ENCODE measurements around the gene HMGN5.

Gene HMGN5

GRCh38 chrX:81206476-81206875 lies 4.8 kb upstream of the HMGN5 start:
- H3K4me3 ChIP-seq (ENCODE audit: low read length): no peak overlapping the region
- H3K36me3 ChIP-seq (ENCODE audit: control insufficient read depth, insufficient read depth, low read length, severe bottlenecking): no peaks in the 10 kb centered on the region
- no peaks in the 10 kb centered on the region for H3K27me3 ChIP-seq (replicated peaks; ENCODE audit: control insufficient read depth, insufficient read depth, low read length)
- H3K9ac ChIP-seq (ENCODE audit: low read length): no peak overlapping the region
- H3K9me3 ChIP-seq (ENCODE audit: control insufficient read depth, low read length): no peaks in the 10 kb centered on the region
- no peak for DNase-seq (ENCODE audit: low read depth)
- peaks cover 3% of the 10 kb centered on the region for H3K4me1 ChIP-seq (ENCODE audit: control insufficient read depth, insufficient read depth, low read length)

- no peaks in the 10 kb centered on the region for H3K27me3 ChIP-seq (replicated peaks; ENCODE audit: control insufficient read depth, insufficient read depth, low read length)
- H3K4me3 ChIP-seq (ENCODE audit: low read length): no peak overlapping the region
- no peaks in the 10 kb centered on the region for H3K36me3 ChIP-seq (ENCODE audit: control insufficient read depth, insufficient read depth, low read length, severe bottlenecking)
- DNase-seq (ENCODE audit: low read depth): no peak
- peaks cover 3% of the 10 kb centered on the region for H3K4me1 ChIP-seq (ENCODE audit: control insufficient read depth, insufficient read depth, low read length)
- no peak overlapping the region for H3K9ac ChIP-seq (ENCODE audit: low read length)
- H3K9me3 ChIP-seq (ENCODE audit: control insufficient read depth, low read length): no peaks in the 10 kb centered on the region
Observed at GRCh38 chrX:81205551-81205950, 3.8 kb upstream of the HMGN5 start.

- H3K9ac ChIP-seq (ENCODE audit: low read length): peak overlapping the region; percentile 92
- peak overlapping the region; percentile 85 for H3K4me3 ChIP-seq (ENCODE audit: low read length)
- H3K27me3 ChIP-seq (replicated peaks; ENCODE audit: control insufficient read depth, insufficient read depth, low read length): no peaks in the 10 kb centered on the region
- H3K4me1 ChIP-seq (ENCODE audit: control insufficient read depth, insufficient read depth, low read length): peaks cover 3% of the 10 kb centered on the region
- no peaks in the 10 kb centered on the region for H3K9me3 ChIP-seq (ENCODE audit: control insufficient read depth, low read length)
- H3K36me3 ChIP-seq (ENCODE audit: control insufficient read depth, insufficient read depth, low read length, severe bottlenecking): no peaks in the 10 kb centered on the region
- DNase-seq (ENCODE audit: low read depth): no peak
Observed at GRCh38 chrX:81202943-81203342, 1.2 kb upstream of the HMGN5 start.

- peak; percentile 25 for DNase-seq (ENCODE audit: low read depth)
- H3K4me1 ChIP-seq (ENCODE audit: control insufficient read depth, insufficient read depth, low read length): peaks cover 3% of the 10 kb centered on the region
- H3K27me3 ChIP-seq (replicated peaks; ENCODE audit: control insufficient read depth, insufficient read depth, low read length): no peaks in the 10 kb centered on the region
- H3K9me3 ChIP-seq (ENCODE audit: control insufficient read depth, low read length): no peaks in the 10 kb centered on the region
- H3K9ac ChIP-seq (ENCODE audit: low read length): peak overlapping the region; percentile 92
- no peaks in the 10 kb centered on the region for H3K36me3 ChIP-seq (ENCODE audit: control insufficient read depth, insufficient read depth, low read length, severe bottlenecking)
- peak overlapping the region; percentile 85 for H3K4me3 ChIP-seq (ENCODE audit: low read length)
Observed at GRCh38 chrX:81202456-81202819, 725 bp upstream of the HMGN5 start.

- Histone ChIP-seq H3K4me1 (ENCODE audit: control insufficient read depth, insufficient read depth, low read length) (peaks cover 3% of the 10 kb centered on the region), H3K36me3 (ENCODE audit: control insufficient read depth, insufficient read depth, low read length, severe bottlenecking) (no peaks in the 10 kb centered on the region), H3K9me3 (ENCODE audit: control insufficient read depth, low read length) (no peaks in the 10 kb centered on the region), H3K4me3 (ENCODE audit: low read length) (peak overlapping the region; percentile 85), H3K9ac (ENCODE audit: low read length) (peak overlapping the region; percentile 92), H3K27me3 (replicated peaks; ENCODE audit: control insufficient read depth, insufficient read depth, low read length) (no peaks in the 10 kb centered on the region)
- peak; percentile 12 for DNase-seq (ENCODE audit: low read depth)
Observed at GRCh38 chrX:81201071-81201470, 642 bp downstream of the HMGN5 start.

GRCh38 chrX:81195712-81196111 lies 6.0 kb downstream of the HMGN5 start:
- Histone ChIP-seq H3K4me1 (ENCODE audit: control insufficient read depth, insufficient read depth, low read length) (no peaks in the 10 kb centered on the region), H3K36me3 (ENCODE audit: control insufficient read depth, insufficient read depth, low read length, severe bottlenecking) (no peaks in the 10 kb centered on the region), H3K9me3 (ENCODE audit: control insufficient read depth, low read length) (no peaks in the 10 kb centered on the region), H3K9ac (ENCODE audit: low read length) (no peak overlapping the region), H3K4me3 (ENCODE audit: low read length) (no peak overlapping the region), H3K27me3 (replicated peaks; ENCODE audit: control insufficient read depth, insufficient read depth, low read length) (no peaks in the 10 kb centered on the region)
- peak; percentile 63 for DNase-seq (ENCODE audit: low read depth)

- Histone ChIP-seq H3K9ac (ENCODE audit: low read length) (no peak overlapping the region), H3K36me3 (ENCODE audit: control insufficient read depth, insufficient read depth, low read length, severe bottlenecking) (no peaks in the 10 kb centered on the region), H3K9me3 (ENCODE audit: control insufficient read depth, low read length) (no peaks in the 10 kb centered on the region), H3K4me3 (ENCODE audit: low read length) (no peak overlapping the region), H3K4me1 (ENCODE audit: control insufficient read depth, insufficient read depth, low read length) (no peaks in the 10 kb centered on the region), H3K27me3 (replicated peaks; ENCODE audit: control insufficient read depth, insufficient read depth, low read length) (no peaks in the 10 kb centered on the region)
- no peak for DNase-seq (ENCODE audit: low read depth)
Observed at GRCh38 chrX:81195259-81195658, 6.5 kb downstream of the HMGN5 start.

GRCh38 chrX:81174286-81174685 lies 27.4 kb downstream of the HMGN5 start:
- Histone ChIP-seq H3K9ac (ENCODE audit: low read length) (no peak overlapping the region), H3K27me3 (replicated peaks; ENCODE audit: control insufficient read depth, insufficient read depth, low read length) (no peaks in the 10 kb centered on the region), H3K9me3 (ENCODE audit: control insufficient read depth, low read length) (no peaks in the 10 kb centered on the region), H3K36me3 (ENCODE audit: control insufficient read depth, insufficient read depth, low read length, severe bottlenecking) (no peaks in the 10 kb centered on the region), H3K4me3 (ENCODE audit: low read length) (no peak overlapping the region), H3K4me1 (ENCODE audit: control insufficient read depth, insufficient read depth, low read length) (no peaks in the 10 kb centered on the region)
- peak; percentile 71 for DNase-seq (ENCODE audit: low read depth)

GRCh38 chrX:81168391-81168790 lies 33.3 kb downstream of the HMGN5 start:
- no peaks in the 10 kb centered on the region for H3K4me1 ChIP-seq (ENCODE audit: control insufficient read depth, insufficient read depth, low read length)
- H3K27me3 ChIP-seq (replicated peaks; ENCODE audit: control insufficient read depth, insufficient read depth, low read length): no peaks in the 10 kb centered on the region
- no peak overlapping the region for H3K4me3 ChIP-seq (ENCODE audit: low read length)
- no peaks in the 10 kb centered on the region for H3K9me3 ChIP-seq (ENCODE audit: control insufficient read depth, low read length)
- no peak overlapping the region for H3K9ac ChIP-seq (ENCODE audit: low read length)
- DNase-seq (ENCODE audit: low read depth): no peak
- no peaks in the 10 kb centered on the region for H3K36me3 ChIP-seq (ENCODE audit: control insufficient read depth, insufficient read depth, low read length, severe bottlenecking)

GRCh38 chrX:81121513-81122363 lies 80.0 kb downstream of the HMGN5 start:
- Histone ChIP-seq H3K36me3 (ENCODE audit: control insufficient read depth, insufficient read depth, low read length, severe bottlenecking) (no peaks in the 10 kb centered on the region), H3K4me3 (ENCODE audit: low read length) (peak overlapping the region; percentile 88), H3K27me3 (replicated peaks; ENCODE audit: control insufficient read depth, insufficient read depth, low read length) (peaks cover 5% of the 10 kb centered on the region), H3K9me3 (ENCODE audit: control insufficient read depth, low read length) (no peaks in the 10 kb centered on the region), H3K9ac (ENCODE audit: low read length) (peak overlapping the region; percentile 75), H3K4me1 (ENCODE audit: control insufficient read depth, insufficient read depth, low read length) (peaks cover 5% of the 10 kb centered on the region)
- DNase-seq (ENCODE audit: low read depth): peak; percentile 92

GRCh38 chrX:81120936-81121371 lies 80.8 kb downstream of the HMGN5 start:
- H3K4me1 ChIP-seq (ENCODE audit: control insufficient read depth, insufficient read depth, low read length): peaks cover 5% of the 10 kb centered on the region

More at GRCh38 chrX:81120936-81121371, 80.8 kb downstream of the HMGN5 start:
- Histone ChIP-seq H3K36me3 (ENCODE audit: control insufficient read depth, insufficient read depth, low read length, severe bottlenecking) (no peaks in the 10 kb centered on the region), H3K27me3 (replicated peaks; ENCODE audit: control insufficient read depth, insufficient read depth, low read length) (peaks cover 5% of the 10 kb centered on the region), H3K9me3 (ENCODE audit: control insufficient read depth, low read length) (no peaks in the 10 kb centered on the region), H3K4me3 (ENCODE audit: low read length) (peak overlapping the region; percentile 88), H3K9ac (ENCODE audit: low read length) (peak overlapping the region; percentile 75)
- DNase-seq (ENCODE audit: low read depth): peak; percentile 80
